HG03342 (cell line): ENCODE data around the gene TFF2.

Experiments used
- ATAC-seq: cut with Tn5 transposase; IDR thresholded peaks from one replicate; pipeline ENCODE4 v1.9.1; 2021; ENCODE audit warnings: mild to moderate bottlenecking, moderate library complexity; ENCODE audit not compliant: unreplicated experiment

Gene TFF2

DNA sequence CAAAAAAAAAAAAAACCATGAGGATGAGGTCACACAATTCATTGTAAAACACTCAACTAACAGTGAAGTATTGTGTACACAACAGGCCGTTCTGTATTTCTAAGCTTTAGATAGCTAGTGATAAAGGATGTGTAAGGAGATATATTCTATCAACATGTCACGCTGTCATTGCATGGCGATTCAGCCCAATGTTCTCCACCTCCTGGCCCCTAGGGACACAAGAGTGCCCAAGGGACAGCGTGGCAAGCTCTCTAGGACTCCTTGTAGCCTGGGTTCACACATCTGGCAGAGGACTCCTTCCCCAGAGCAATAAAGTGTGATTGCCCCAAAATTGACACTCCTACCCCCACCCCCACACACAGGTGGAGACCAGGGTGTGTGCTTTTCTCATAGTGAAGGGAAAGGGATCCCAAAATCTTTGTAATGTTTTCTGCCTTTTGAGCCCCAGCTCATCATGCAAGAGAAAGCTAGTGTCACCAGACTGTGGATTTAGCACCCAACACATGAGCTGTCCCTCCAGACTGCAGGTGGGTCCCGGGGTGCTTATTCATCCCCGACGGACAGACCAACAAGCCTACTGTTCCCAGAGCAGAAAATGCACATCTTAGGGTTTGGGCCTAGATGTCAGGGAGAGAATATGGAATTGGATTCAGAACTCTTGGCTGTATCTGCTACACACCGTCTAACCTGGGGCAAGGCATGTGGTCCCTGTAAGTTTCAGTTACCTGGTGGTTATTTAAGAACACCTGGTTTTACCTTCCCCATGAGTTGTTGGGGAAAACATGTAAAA is 33.6 kb upstream of the TFF2 start:
- ATAC-seq = no peak

DNA sequence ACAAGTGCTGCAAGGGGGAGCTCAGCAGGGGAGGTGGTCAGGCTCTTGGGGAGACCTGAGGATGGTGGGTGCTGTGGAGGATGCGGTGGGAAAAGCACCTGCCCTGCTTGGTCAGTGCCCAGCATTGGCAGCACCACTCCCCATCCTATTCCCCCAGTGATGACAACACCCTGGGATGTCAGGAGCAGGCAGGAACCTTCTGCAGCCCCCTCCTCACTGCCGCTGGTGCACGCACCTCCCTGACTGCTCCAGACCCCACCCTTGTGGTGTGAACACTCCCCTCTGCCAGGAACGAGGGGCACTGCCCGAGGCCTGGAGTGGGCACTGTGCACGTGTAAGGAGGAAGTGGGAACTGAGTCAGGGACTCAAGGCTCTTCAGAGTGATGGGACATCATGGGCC is 32.5 kb upstream of the TFF2 start:
- no peak for ATAC-seq

DNA sequence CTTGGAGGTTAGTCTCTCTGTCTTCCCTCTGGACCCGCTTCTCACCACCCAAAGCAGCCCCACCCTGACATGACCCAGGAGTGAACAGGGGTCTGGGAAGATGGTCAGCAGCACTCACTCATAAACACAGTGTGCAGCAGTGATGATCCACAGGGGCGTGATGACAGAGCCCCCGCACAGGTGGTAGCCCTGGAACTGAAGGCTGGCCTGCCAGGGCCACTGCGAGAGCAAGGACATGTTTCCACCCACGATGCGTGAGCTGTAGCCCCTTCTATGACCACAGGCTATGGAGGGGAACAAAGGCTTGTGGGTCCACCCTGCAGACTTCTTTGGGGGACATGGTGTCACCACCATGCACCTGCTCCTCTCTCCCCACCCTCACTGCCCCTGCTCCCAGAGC is 32.1 kb upstream of the TFF2 start:
- ATAC-seq = no peak

DNA sequence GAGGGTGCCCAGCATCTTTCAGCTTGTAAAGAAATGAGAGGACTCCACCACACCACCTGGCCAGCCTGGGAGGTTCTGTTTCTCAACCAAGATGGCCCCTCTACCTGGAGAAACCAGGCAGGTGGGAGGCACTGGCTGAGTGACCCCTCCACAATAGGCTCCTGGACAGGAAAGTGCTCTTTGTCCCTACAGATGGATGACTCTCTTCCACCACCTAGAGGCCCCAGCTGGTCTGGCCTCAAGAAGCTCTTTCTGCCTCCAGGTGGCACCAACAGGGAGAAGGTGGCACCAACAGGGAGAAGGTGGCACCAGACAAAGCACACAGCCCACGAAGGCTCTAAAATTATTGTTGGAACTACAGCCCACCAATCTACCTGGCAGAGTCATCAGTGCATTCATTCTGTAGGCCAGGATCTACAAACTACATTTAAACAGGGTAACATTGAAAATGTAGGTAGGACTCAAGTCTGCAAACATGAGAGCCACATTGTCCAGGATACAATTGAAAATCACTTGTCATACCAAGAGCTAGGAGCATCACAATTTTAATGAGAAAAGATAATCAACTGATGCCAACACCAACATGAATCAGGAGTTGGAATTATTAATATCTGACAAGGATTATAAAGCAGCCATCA is 30.7 kb upstream of the TFF2 start:
- no peak for ATAC-seq

GRCh38 chr21:42379426-42380215 is 28.8 kb upstream of the TFF2 start:
- no peak for ATAC-seq

DNA sequence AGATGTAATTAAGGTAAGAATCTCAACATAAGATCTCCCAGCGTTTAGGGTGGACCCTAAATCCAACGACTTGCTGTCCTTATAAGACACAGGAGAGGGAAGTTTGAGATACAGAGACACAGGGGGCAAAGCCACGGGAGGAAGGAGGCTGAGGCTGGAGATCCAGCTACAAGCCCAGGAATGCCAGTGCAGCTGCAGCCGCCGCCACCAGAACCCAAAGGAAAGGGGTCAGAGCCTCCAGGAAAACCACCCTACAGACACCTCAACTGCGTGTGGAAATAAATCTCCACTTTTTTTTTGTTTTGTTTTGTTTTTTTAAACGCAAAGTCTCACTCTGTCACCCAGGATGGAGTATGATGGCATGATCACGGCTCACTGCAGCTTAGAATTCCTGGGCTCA is 27.6 kb upstream of the TFF2 start:
- no peak for ATAC-seq

GRCh38 chr21:42377951-42378340 is 27.2 kb upstream of the TFF2 start:
- no peak for ATAC-seq

- no peak for ATAC-seq
These were observed 26.6 kb upstream of the TFF2 start for GRCh38 chr21:42377211-42377950.

GRCh38 chr21:42376338-42376982 is 25.7 kb upstream of the TFF2 start:
- no peak for ATAC-seq

DNA sequence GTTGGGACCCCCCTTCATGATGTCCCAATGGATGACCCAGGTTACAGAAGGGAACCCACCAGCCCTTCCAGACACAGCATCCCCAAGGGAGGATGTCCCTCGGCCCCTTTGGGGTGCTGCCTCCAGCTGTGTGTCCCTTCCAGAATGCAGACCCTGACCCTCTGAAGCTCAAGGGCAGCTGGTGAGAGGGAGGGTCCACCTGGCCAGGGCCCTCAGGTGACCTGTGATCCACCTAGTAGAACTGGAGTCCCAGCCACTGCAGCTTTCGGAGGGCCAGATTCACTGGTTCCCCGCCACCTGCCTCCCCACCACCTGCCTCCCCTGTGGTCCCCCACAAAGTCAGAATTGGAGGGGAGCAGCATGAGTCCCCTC is 25.2 kb upstream of the TFF2 start:
- no peak for ATAC-seq

DNA sequence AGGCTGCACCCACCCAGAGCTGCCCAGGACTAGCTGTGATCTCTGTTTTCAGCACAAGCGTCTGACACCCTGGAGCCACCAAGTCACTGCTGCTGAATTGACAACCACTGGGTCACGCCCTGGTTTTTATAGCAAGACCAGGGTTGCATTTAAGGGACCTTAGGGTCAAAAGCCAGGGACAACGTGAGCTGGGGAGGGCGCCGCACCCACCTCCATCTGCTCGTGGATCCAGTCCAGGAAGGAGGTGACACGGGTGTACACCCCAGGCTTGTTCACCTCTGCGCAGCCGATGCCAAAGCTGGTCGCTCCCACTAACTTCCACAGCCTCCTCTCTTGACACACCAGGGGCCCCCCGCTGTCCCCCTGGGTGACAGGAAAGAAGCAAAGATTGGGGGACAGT is 24.7 kb upstream of the TFF2 start:
- ATAC-seq = no peak

DNA sequence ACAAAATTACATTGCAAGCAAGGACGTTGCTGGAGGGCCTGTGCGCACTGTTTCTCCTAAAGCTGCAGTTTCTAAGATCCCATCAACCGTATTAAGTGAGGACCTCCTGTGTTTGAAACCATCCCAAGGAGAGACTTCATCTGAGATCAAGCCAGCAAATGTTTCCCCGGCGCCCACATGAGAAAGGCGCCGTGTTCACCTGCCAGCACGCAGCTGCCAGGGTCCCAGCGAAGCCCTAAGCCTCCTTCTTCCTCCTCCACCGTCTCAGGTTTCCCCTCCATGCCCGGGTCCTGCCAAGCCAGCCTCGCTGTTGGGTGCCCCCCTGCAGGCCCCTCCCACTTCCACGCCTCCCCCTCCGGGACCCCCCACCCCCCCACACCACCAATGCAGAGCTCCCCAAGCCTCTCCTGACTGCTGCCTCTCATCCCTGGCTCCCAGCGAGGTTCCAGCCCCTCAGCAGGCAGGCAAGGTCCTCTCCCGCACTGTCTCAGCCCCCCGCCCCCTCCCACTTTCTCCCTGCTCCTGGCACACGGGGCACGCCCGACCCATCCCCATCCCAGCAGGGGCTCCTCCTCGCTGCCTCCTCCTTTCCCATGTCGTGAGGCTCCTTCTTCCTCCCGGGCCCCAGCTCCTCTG is 24.2 kb upstream of the TFF2 start:
- ATAC-seq = no peak

GRCh38 chr21:42374457-42374856 is 23.7 kb upstream of the TFF2 start:
- ATAC-seq = no peak

DNA sequence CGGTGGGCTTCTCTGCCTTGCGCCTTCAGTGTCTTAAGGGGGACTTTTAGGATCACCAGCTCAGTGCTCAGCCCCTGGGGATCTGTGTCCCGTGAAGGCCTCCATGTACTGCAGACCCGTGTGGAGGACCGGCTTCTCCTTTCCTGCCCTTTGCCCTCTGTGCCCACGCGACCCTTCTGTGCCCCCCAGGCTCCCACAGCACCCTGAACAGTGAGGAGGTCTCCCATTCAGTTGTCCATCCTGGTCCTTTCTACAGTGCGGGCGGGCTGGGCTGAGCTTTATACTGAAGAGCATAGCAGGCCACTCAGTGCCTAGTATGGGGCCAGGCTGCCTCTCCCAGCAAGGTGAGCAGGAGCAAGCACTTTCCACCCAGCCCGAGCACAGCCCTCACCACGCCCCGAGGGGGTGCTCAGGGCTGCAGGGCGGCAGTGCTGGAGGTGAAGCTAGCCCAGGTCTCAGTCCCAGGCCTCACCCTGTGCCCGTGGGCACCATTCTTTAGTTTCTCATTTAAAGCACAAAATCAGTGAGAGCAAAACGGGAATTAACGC is 23.2 kb upstream of the TFF2 start:
- no peak for ATAC-seq

- ATAC-seq = no peak
These were observed 22.6 kb upstream of the TFF2 start for GRCh38 chr21:42373196-42373907.

DNA sequence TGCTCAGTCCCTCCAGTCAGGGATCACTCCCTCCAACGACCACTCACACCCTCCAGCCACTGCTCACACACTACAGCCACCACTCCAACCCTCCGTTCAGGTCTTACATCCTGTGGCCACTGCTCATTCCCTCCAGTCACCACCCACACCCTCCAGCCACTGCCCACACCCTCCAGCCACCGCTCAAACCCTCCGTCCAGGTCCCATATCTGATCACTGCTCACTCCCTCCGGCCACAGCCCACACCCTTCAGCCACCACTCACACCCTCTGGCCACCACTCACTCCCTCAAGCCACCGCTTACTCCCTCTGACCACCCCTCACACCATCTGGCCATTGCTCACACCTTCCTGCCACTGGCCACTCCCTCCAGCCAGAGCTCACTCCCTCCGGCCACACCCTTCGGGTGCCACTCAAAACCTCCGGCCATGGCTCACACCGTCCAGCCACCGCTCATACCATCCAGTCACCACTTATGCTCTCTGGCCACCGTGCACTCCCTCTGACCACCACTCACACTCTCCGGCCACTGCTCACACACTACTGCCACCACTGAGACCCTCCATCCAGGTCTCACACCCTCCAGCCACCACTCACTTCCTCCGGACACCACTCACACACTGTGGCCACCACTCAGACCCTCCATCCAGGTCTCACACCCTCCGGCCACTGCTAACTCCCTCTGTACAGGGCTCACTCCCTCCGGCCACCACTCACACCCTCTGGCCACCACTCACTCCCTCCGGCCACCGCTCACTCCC is 20.3 kb upstream of the TFF2 start:
- no peak for ATAC-seq

DNA sequence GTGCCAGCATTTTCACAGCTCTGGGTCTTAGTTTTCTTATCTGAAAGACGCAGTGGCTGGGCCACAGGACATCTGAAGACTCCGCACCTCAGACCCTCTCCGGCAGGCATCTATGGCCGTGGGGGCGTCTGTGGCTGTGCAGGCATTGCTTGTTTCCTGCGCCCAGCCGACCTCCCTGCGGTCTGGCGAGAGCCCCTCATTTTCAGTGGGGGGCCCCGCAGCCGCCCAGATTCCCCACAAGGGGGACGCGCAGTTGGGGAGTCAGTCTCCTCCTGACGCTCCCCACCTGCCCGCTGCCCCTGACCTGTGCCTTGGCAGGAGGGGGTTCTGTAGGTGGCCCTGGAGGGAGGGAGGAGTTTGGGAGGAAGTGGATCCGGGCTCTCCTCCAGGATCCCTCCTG is 19.0 kb upstream of the TFF2 start:
- no peak for ATAC-seq

DNA sequence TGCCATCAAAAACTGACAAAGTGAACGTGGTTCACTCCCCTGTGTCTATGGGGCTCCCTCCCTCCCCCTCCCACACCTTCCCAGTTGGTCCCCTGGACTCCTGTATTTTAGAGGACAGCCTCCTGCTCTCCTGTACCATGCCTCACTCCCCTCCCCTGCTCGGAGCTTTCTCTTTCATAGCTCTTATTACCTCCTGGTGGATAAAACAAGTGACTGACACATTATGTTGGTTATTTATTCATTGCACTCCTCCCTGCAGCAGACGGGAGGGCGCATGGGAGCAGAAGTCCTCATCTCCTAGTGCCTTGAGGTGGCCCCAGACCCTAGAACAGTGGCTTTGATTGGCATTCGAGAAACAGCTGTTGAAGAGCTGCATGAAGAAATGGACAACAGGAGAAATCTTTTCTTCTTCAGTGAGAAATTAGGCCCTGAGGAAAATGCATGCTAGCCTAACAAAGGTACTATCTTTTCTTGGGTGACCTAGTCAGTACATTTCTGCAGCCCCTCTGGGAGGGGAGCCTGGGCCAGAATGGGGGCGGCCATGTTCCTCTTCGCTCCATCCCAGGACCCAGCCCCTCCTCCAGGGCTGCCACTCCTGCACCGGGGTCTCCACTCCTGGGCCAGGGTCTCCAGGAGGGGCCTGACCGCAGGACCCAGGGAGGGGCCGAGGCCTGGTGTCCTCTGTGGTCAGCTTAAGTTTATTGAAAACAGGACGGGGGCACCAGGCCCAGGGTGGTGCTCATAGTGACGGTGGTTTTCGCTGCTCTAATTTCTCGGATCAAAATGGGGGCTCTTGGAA is 16.8 kb upstream of the TFF2 start:
- no peak for ATAC-seq
